RCC 7860 (cell line): ENCODE data around the gene COL5A1.

ENCODE experiments used
- DNase-seq: peaks from one replicate; pipeline ENCODE4 v3.0.0-alpha.2; 2015; ENCODE audit warnings: low spot score
- FAIRE-seq: peaks from 2 replicates; lab custom pipeline; 2012; peaks lifted over from hg19 to GRCh38; lab: Jason Lieb, UNC

The COL5A1 gene

GRCh38 chr9:134864821-134865190 lies 223.2 kb downstream of the COL5A1 start:
- FAIRE-seq, result no peak
- no peak for DNase-seq

GRCh38 chr9:134867917-134868750 lies 226.5 kb downstream of the COL5A1 start:
- no peak for DNase-seq
- FAIRE-seq, result no peak

- FAIRE-seq, result no peak
- no peak for DNase-seq
Observed at GRCh38 chr9:134868751-134869553, 227.3 kb downstream of the COL5A1 start.

- DNase-seq (no peak), FAIRE-seq (no peak)
Observed at GRCh38 chr9:134869554-134870300, 228.1 kb downstream of the COL5A1 start.

- DNase-seq, result no peak
- no peak for FAIRE-seq
Observed at GRCh38 chr9:134870301-134870694, 228.7 kb downstream of the COL5A1 start.

- no peak for FAIRE-seq
Observed at GRCh38 chr9:134870746-134871662, 229.4 kb downstream of the COL5A1 start.

GRCh38 chr9:134871697-134872340 lies 230.2 kb downstream of the COL5A1 start:
- no peak for FAIRE-seq

More at GRCh38 chr9:134870746-134871662, 229.4 kb downstream of the COL5A1 start:
- no peak for DNase-seq

GRCh38 chr9:134872482-134873231 lies 231.1 kb downstream of the COL5A1 start:
- FAIRE-seq (no peak), DNase-seq (no peak)

More at GRCh38 chr9:134871697-134872340, 230.2 kb downstream of the COL5A1 start:
- DNase-seq, result no peak

GRCh38 chr9:134875371-134875770 lies 233.8 kb downstream of the COL5A1 start:
- FAIRE-seq, result no peak

GRCh38 chr9:134877541-134877940 lies 235.9 kb downstream of the COL5A1 start:
- DNase-seq (no peak), FAIRE-seq (no peak)

More at GRCh38 chr9:134875371-134875770, 233.8 kb downstream of the COL5A1 start:
- DNase-seq, result no peak

GRCh38 chr9:134879664-134880483 lies 238.3 kb downstream of the COL5A1 start:
- FAIRE-seq (no peak), DNase-seq (no peak)

- FAIRE-seq (no peak), DNase-seq (no peak)
Observed at GRCh38 chr9:134880484-134881312, 239.1 kb downstream of the COL5A1 start, which contains the start of gene FCN2. Gene FCN2 (plus strand): TSS chr9:134880810. CDS start chr9:134880822, 12 bp downstream.

- no peak for DNase-seq
- no peak for FAIRE-seq
Observed at GRCh38 chr9:134881313-134881670, 239.7 kb downstream of the COL5A1 start.

- DNase-seq, result no peak
- no peak for FAIRE-seq
Observed at GRCh38 chr9:134882204-134882785, 240.7 kb downstream of the COL5A1 start.

GRCh38 chr9:134883040-134883782 lies 241.6 kb downstream of the COL5A1 start:
- FAIRE-seq, result no peak
- DNase-seq, result no peak

GRCh38 chr9:134884492-134884891 lies 242.9 kb downstream of the COL5A1 start:
- FAIRE-seq (no peak), DNase-seq (no peak)
